ENCODE measurements around the gene DOP1A.

GRCh38 chr6:83083476-83083875 is 16.0 kb downstream of the DOP1A start:
- TF ChIP-seq CTCF (IDR thresholded peaks at IDR 0.05) = no peak
- no peak for TF ChIP-seq POLR2A (IDR thresholded peaks at IDR 0.05)

Measured in Peyer's patch (tissue), 4 donors.